Measurements from ENCODE around the gene RGS11. TPM values are rescaled to one million over a fixed set of nuclear protein-coding genes. Genes with fewer than 3 reads are reported as not detected.

RGS11 gene
- total RNA-seq, 8 experiments from 2014 or later = 0.22 to 12.5 (median 1.7) TPM

- H3K4me3 ChIP-seq = no peak overlapping the region
- peaks cover 0 to 10% of the 10 kb centered on the region in 2 donors for H3K4me1 ChIP-seq (replicated peaks in 1 of 2)
- WGBS, 10 experiments = 72 to 88% (median 85%) methylated on average over 1 to 4 of the region's 7 CpGs; no CpG with 5 or more reads in 6 of the 10 experiments
- ATAC-seq (replicated peaks in 6 of 8) = no peak
- no peak overlapping the region for H3K27ac ChIP-seq
- in situ Hi-C loops (cut with MboI; ENCODE audit: low pct_unique_long_range_greater_than_20kb in 2 of 9, low sequenced_read_pairs in 9 of 9, unreplicated experiment in 9 of 9) = no loop called here
Measured at GRCh38 chr16:309476-309875, 33.7 kb upstream of the RGS11 start.

GRCh38 chr16:307691-308312, 32.1 kb upstream of the RGS11 start:
- Histone ChIP-seq H3K4me1 (replicated peaks in 1 of 2) (peaks cover 0 to 8% of the 10 kb centered on the region in 2 donors), H3K27ac (no peak overlapping the region), H3K4me3 (no peak overlapping the region)
- no peak for ATAC-seq (replicated peaks in 6 of 8)
- 73 to 100% (median 100%) methylated on average over 2 to 3 of the region's 21 CpGs; no CpG with 5 or more reads in 7 of the 10 experiments for WGBS, 10 experiments
- in situ Hi-C loops (cut with MboI; ENCODE audit: low pct_unique_long_range_greater_than_20kb in 2 of 9, low sequenced_read_pairs in 9 of 9, unreplicated experiment in 9 of 9) = no loop called here

GRCh38 chr16:306911-307370, 31.2 kb upstream of the RGS11 start:
- in situ Hi-C loops (cut with MboI; ENCODE audit: low pct_unique_long_range_greater_than_20kb in 2 of 9, low sequenced_read_pairs in 9 of 9, unreplicated experiment in 9 of 9) = no loop called here
- 40 to 90% (median 70%) methylated on average over 2 to 6 of the region's 17 CpGs; no CpG with 5 or more reads in 5 of the 10 experiments for WGBS, 10 experiments

GRCh38 chr16:305916-306626, 30.3 kb upstream of the RGS11 start:
- in situ Hi-C loops (cut with MboI; ENCODE audit: low pct_unique_long_range_greater_than_20kb in 2 of 9, low sequenced_read_pairs in 9 of 9, unreplicated experiment in 9 of 9) = no loop called here
- H3K27ac ChIP-seq = no peak overlapping the region
- H3K4me3 ChIP-seq = no peak overlapping the region
- H3K4me1 ChIP-seq (replicated peaks in 1 of 2) = peaks cover 0 to 8% of the 10 kb centered on the region in 2 donors
- ATAC-seq (replicated peaks in 6 of 8) = peak in 5 of 8 experiments; percentile 13 to 55 (median 32)
- 80 to 100% (median 89%) methylated on average over 1 to 10 of the region's 19 CpGs; no CpG with 5 or more reads in 3 of the 10 experiments for WGBS, 10 experiments

More at GRCh38 chr16:306911-307370, 31.2 kb upstream of the RGS11 start:
- Histone ChIP-seq H3K27ac (peak overlapping the region in 1 of 2 donors; percentile 25), H3K4me1 (replicated peaks in 1 of 2) (peaks cover 0 to 8% of the 10 kb centered on the region in 2 donors), H3K4me3 (no peak overlapping the region)
- ATAC-seq (replicated peaks in 6 of 8) = peak in 3 of 8 experiments; percentile 44 to 59 (median 48)

GRCh38 chr16:303760-304505, 28.2 kb upstream of the RGS11 start:
- no peak overlapping the region for H3K4me3 ChIP-seq
- 60 to 94% (median 89%) methylated on average over 1 to 18 of the region's 43 CpGs; no CpG with 5 or more reads in 2 of the 10 experiments for WGBS, 10 experiments
- in situ Hi-C loops (cut with MboI; ENCODE audit: low pct_unique_long_range_greater_than_20kb in 2 of 9, low sequenced_read_pairs in 9 of 9, unreplicated experiment in 9 of 9) = no loop called here
- peak in 4 of 8 experiments; percentile 44 to 71 (median 60) for ATAC-seq (replicated peaks in 6 of 8)
- no peak overlapping the region for H3K27ac ChIP-seq
- peaks cover 0 to 8% of the 10 kb centered on the region in 2 donors for H3K4me1 ChIP-seq (replicated peaks in 1 of 2)

GRCh38 chr16:301950-302349, 26.2 kb upstream of the RGS11 start:
- 96 to 100% (median 100%) methylated on average over 1 to 4 of the region's 13 CpGs; no CpG with 5 or more reads in 5 of the 10 experiments for WGBS, 10 experiments
- no peak for ATAC-seq (replicated peaks in 6 of 8)
- Histone ChIP-seq H3K4me3 (no peak overlapping the region), H3K4me1 (replicated peaks in 1 of 2) (peaks cover 0 to 8% of the 10 kb centered on the region in 2 donors), H3K27ac (no peak overlapping the region)
- in situ Hi-C loops (cut with MboI; ENCODE audit: low pct_unique_long_range_greater_than_20kb in 2 of 9, low sequenced_read_pairs in 9 of 9, unreplicated experiment in 9 of 9) = no loop called here

- 85 to 100% methylated on average over 2 to 4 of the region's 6 CpGs; no CpG with 5 or more reads in 8 of the 10 experiments for WGBS, 10 experiments
- H3K4me1 ChIP-seq (replicated peaks in 1 of 2) = peaks cover 0 to 4% of the 10 kb centered on the region in 2 donors
- ATAC-seq (replicated peaks in 6 of 8) = no peak
- H3K27ac ChIP-seq = no peak overlapping the region
- no peak overlapping the region for H3K4me3 ChIP-seq
- in situ Hi-C loops (cut with MboI; ENCODE audit: low pct_unique_long_range_greater_than_20kb in 2 of 9, low sequenced_read_pairs in 9 of 9, unreplicated experiment in 9 of 9) = no loop called here
Measured at GRCh38 chr16:301235-301634, 25.5 kb upstream of the RGS11 start.

- H3K4me1 ChIP-seq (replicated peaks in 1 of 2) = no peaks in the 10 kb centered on the region
- ATAC-seq (replicated peaks in 6 of 8) = no peak
- WGBS, 10 experiments = 80 to 100% methylated on average over 1 to 3 of the region's 32 CpGs; no CpG with 5 or more reads in 8 of the 10 experiments
- in situ Hi-C loops (cut with MboI; ENCODE audit: low pct_unique_long_range_greater_than_20kb in 2 of 9, low sequenced_read_pairs in 9 of 9, unreplicated experiment in 9 of 9) = no loop called here
- no peak overlapping the region for H3K4me3 ChIP-seq
- H3K27ac ChIP-seq = no peak overlapping the region
Measured at GRCh38 chr16:297832-298231, 22.1 kb upstream of the RGS11 start.

- Histone ChIP-seq H3K4me3 (no peak overlapping the region), H3K4me1 (replicated peaks in 1 of 2) (no peaks in the 10 kb centered on the region), H3K27ac (no peak overlapping the region)
- no peak for ATAC-seq (replicated peaks in 6 of 8)
- WGBS, 10 experiments = 100% methylated on average over 1 to 2 of the region's 37 CpGs; no CpG with 5 or more reads in 7 of the 10 experiments
- in situ Hi-C loops (cut with MboI; ENCODE audit: low pct_unique_long_range_greater_than_20kb in 2 of 9, low sequenced_read_pairs in 9 of 9, unreplicated experiment in 9 of 9) = no loop called here
Measured at GRCh38 chr16:296806-297510, 21.2 kb upstream of the RGS11 start.

GRCh38 chr16:296276-296675, 20.5 kb upstream of the RGS11 start:
- no peak overlapping the region for H3K4me3 ChIP-seq
- peak in 1 of 8 experiments; percentile 8 for ATAC-seq (replicated peaks in 6 of 8)
- in situ Hi-C loops (cut with MboI; ENCODE audit: low pct_unique_long_range_greater_than_20kb in 2 of 9, low sequenced_read_pairs in 9 of 9, unreplicated experiment in 9 of 9) = no loop called here
- H3K27ac ChIP-seq = no peak overlapping the region
- H3K4me1 ChIP-seq (replicated peaks in 1 of 2) = no peaks in the 10 kb centered on the region
- 93 to 100% (median 100%) methylated on average over 1 to 4 of the region's 14 CpGs; no CpG with 5 or more reads in 6 of the 10 experiments for WGBS, 10 experiments

- Histone ChIP-seq H3K4me3 (no peak overlapping the region), H3K4me1 (replicated peaks in 1 of 2) (no peaks in the 10 kb centered on the region), H3K27ac (no peak overlapping the region)
- WGBS, 10 experiments = 100% methylated on average over 1 of the region's 32 CpGs; no CpG with 5 or more reads in 8 of the 10 experiments
- in situ Hi-C loops (cut with MboI; ENCODE audit: low pct_unique_long_range_greater_than_20kb in 2 of 9, low sequenced_read_pairs in 9 of 9, unreplicated experiment in 9 of 9) = no loop called here
- no peak for ATAC-seq (replicated peaks in 6 of 8)
Measured at GRCh38 chr16:293043-293775, 17.5 kb upstream of the RGS11 start.

- no peak overlapping the region for H3K27ac ChIP-seq
- H3K4me1 ChIP-seq (replicated peaks in 1 of 2) = no peaks in the 10 kb centered on the region
- 90 to 100% (median 93%) methylated on average over 1 to 3 of the region's 17 CpGs; no CpG with 5 or more reads in 7 of the 10 experiments for WGBS, 10 experiments
- no peak overlapping the region for H3K4me3 ChIP-seq
- ATAC-seq (replicated peaks in 6 of 8) = no peak
- in situ Hi-C loops (cut with MboI; ENCODE audit: low pct_unique_long_range_greater_than_20kb in 2 of 9, low sequenced_read_pairs in 9 of 9, unreplicated experiment in 9 of 9) = no loop called here
Measured at GRCh38 chr16:291539-291938, 15.8 kb upstream of the RGS11 start.
